NCI-H2081 (cell line): Measurements from ENCODE around the gene RGS6.

Source experiments
- DNase-seq, 2 experiments: peaks; one replicate each; lab custom pipeline; 2025; lab: John Stamatoyannopoulos, UW

RGS6 gene

DNA sequence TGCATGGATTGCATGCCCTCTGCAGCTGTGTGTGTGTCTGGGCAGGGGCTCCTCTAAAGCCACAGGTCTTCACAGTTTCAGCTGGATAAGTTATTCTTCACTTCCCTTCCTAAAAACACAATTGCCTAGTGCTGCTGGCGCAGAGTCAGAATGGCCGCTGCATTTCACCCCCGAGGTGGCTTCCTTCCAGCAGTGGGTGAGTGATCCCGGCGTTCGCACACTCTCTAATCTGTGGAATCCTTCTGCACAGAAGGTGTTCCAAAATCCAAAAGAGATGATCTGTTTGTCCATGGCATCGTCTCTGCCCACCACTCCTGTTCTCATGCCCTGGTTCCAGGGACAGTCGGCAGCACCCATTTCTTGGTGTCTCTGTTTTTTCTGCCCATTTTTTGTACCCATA is 620.9 kb downstream of the RGS6 start:
- DNase-seq: no peak

DNA sequence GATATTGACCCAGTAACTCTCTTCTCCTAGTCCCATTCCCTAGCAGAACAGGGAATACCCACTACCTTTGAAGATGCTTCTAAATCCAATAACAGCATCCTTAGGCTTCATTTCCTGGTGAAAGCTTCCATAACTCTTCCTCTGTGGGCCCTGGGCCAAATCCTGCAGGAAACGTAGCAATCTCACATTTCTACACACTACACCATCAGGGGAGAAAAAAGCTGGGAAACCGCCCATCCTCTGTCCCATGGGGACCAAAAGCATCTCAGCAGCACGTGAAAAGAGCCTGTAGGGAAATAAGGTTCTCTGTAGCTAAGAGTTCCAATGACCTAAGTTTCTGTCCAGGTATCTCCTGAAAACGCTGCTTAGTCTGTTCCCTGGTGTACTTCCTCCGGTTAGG is 621.4 kb downstream of the RGS6 start:
- DNase-seq: no peak

DNA sequence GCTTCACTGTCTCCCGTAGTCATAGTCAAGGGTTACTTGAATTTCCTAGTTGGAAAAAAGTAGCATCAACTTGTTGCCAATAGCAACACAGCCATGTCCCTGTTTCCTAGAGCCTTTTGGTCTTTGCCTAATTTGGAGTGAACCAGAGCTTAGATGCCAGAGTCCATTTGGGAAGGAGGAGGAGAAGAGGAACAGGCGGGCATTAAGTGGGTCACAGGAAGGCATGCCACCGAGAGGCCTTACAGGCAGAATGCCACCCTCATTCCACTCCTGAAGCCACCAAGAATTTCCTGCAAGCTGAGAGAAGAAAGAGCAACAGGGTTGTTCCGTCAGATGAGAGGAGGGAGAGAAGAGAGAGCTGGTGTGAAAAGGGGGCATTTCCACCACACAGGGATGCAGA is 622.2 kb downstream of the RGS6 start:
- DNase-seq: no peak

GRCh38 chr14:72554994-72555608 is 622.9 kb downstream of the RGS6 start:
- DNase-seq: no peak

GRCh38 chr14:72555609-72556000 is 623.4 kb downstream of the RGS6 start:
- no peak for DNase-seq

DNA sequence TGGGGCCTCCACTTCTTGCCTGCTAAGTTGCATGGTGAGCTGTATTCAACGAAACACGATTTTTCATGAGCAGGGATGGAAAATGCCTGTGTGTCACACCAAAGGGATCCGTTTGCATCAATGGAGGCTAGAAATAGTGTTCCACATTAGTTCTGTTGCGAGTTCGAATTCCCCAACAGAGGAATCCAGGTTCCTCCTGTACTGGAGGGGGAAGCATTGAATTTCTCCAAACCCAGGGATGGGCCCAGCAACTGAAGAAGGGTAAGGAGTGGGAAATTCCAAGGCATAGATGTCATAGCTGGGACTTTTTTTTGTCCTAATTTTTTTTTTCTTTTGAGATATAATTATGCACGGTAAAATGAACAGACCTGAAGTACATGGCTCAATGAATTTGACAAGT is 625.4 kb downstream of the RGS6 start:
- no peak for DNase-seq

GRCh38 chr14:72558721-72559120 is 626.5 kb downstream of the RGS6 start:
- DNase-seq: no peak

- no peak for DNase-seq
These were observed 627.0 kb downstream of the RGS6 start for GRCh38 chr14:72559202-72559601.

- no peak for DNase-seq
These were observed 627.5 kb downstream of the RGS6 start for GRCh38 chr14:72559669-72560255.

- no peak for DNase-seq
These were observed 628.1 kb downstream of the RGS6 start for GRCh38 chr14:72560331-72560730.

DNA sequence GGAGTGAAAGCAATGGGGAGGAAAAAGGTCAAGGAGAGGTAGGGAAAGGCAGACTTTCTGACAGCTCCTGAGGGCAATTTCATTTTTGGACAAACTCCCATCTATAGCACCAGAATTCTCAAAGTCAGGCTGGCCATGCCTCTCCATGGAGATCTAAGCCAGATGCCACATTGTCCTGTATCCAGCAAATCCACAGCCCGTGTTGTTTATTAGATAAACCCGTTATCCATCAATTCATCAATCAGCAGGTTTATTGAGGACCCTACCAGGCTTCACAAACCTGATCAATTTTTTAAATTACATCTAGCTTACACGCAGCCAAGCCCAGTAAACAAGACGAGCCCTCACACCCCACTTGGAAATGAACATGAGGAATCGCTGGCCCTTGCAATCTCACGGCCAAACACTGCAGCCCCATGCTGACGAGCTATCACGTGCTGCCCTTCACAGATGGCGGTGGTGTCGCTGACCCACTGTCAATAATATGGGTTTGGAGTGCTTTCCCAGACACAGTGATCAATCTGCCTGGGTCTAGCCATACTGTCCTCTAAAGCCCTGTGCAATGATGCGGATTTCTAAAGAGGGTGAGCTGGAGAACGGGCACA is 628.8 kb downstream of the RGS6 start:
- no peak for DNase-seq

GRCh38 chr14:72562300-72562699 is 630.1 kb downstream of the RGS6 start:
- DNase-seq: no peak

DNA sequence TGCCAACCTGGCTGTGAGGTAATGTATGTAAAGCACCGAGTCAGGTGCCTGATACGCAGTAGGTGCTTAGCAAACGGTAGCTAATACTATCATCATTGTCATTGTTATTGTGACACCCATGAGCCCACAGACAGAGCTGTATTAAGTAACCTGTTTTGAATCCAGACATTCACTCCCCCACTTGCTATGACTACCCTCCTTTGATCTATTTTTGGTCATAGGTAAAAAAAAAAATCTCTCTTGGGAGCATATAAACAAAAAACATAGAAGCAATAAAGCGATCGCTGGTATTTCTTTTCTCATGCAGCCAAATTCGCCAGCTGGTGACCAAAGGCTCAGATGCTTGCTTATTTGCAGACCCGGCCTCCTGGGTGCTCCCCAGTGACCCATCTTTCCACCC is 631.4 kb downstream of the RGS6 start:
- no peak for DNase-seq

DNA sequence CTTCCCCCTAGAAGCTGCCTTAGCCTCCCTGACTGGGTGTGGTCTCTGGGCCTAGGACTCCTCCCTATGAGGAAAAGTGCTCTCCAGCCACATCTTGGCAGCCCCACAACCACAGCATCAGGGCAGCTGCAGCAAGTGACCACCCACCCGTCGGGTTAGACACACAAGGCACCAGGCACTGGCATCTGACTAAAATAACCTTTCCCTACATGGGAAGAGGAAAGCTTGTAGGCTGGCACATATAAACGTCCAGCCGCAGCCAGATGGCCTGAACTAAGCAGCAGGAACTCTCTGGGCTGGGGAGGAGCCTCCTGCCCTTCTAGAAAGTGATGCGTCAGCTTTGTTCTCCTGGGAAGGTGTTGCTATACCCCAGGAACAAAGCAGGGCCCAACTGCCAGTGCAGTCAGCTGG is 632.9 kb downstream of the RGS6 start:
- no peak for DNase-seq

GRCh38 chr14:72565917-72566316 is 633.7 kb downstream of the RGS6 start:
- DNase-seq: no peak

DNA sequence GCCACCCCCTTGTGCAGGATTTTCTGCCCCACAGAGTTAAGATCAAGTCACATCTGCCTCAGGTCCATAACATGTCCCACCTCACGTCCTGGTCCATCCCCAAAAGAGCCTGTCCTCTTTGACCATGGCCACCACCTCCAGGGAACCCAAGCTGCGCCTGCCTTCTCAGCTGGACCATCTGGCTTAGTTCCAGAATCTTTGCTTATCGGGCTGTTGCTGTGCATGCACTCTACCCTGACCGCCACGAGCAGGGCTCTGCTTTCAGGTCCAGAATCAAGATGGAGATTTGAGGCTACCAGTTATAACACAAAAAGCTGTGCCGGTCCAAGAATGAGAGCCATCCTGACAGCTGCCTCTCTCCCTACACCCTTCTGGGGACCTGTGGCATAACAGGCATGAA is 635.0 kb downstream of the RGS6 start:
- DNase-seq: no peak

DNA sequence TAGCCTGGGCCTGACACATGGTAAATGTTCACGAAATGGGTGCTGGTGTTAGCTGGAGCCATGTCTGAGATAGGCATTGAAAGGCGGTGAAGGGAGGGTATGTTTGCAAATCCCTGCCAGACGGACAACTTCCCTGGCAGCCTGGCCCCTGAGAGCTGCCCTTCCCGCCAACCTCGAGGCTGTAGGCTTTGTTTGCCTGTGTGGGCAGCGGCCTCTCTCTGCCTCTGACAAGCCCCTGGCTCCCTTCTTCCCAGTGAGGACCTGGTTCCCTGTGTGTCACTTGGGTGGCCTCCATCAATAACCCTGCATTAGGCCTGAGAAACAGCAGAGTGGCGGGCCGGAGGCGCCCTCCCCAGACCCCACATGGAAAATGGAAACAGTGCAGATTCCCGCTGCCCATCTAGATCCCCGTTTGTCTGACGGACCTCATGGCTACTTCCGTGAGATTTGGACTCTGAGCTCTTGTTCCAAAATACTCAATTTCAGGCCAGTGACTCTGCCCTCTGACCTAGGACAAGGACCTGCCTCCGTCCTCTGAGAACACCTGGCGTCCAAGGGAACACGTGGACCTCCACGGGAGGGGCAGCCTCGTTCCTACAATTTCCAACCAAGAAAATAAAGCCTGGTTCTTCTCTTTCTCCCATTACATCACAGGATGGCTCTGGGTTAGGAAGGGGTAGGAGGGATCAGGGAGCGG is 636.2 kb downstream of the RGS6 start:
- no peak for DNase-seq

DNA sequence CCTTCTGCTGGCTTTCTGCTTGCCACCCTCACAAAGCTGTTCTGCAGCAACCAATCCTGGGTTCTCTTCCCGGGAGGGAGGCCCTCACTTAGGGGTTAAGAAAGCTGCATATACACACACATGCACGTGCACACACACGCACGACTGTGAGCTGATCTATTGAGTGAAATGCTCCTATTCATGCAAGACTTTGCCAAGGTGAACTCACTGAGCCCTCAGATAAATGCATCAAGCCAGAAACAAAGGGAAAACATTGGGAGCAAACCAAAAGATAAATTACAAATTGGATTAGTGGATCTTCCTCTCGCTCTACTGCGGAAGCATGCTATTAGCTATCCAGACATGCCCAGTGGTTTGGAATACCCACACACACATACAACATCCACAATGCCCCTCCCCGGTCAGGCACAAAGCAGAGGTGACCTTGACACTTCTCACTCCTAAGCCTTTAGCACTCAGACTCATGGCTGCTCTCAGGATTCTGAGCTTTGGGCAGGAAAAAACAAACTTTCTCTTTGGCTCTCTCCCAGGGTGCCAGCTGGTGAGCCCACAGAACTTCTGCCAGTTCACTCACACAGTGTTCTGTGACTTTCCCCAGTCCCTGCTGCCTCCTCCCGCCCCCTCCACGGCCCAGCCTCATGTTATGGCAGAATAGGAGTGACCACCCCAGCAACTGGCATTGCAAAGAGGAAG is 641.6 kb downstream of the RGS6 start:
- DNase-seq: no peak

GRCh38 chr14:72574715-72575114 is 642.5 kb downstream of the RGS6 start:
- no peak for DNase-seq

DNA sequence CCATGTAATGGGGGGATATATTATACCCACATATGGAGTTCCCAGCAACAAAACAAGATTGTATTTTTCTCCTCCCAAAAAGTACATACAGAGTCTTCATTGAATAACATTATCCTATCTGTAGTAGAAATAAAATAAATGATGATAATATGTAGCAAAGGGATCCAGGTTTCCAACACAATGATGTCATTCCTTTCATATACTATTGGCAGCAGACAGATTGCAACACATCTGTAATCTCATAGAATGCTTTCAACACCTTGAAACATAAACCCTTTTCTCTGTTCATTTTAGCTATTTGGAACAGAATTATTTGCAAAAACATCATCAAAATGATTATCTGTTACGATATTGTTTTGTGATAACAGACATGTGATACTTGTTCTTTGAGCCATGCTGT is 644.0 kb downstream of the RGS6 start:
- no peak for DNase-seq

DNA sequence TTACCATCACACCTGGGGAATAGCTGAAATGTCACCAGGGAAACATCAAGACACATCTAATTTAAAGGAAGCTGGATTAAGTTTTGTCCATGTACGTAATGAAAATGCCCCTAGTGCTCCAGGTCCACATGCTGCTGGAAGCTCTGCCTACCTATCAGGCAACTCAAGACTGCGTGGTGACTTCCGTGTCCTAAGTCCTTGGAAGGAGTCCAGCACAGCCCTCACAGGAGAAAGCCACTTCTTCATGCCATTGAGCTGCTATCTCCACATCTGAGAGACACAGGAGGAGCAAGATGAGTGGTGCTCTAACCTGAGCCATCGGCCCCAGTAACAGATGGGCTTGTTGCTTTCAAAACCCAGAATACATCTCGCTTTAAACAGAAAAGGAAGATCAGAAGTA is 645.3 kb downstream of the RGS6 start:
- DNase-seq: no peak

DNA sequence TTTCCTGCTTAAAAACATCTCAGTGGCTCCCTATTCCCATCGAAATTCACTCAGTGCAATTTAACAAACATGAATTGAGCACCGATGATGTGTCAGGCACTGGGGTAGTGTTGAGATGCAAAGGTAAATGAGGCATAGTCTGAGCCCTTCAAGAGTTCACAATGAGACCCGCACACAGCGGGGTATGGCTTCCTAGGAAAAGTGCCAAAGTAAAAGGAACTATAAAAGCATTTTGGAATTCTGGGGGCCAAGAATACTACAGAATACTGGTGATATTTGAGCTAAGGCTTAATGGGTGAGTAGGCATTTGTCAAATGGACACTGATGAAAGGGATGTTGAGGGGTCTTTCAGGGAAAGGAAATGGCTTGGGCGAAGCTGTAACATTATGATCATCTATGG is 646.3 kb downstream of the RGS6 start:
- no peak for DNase-seq

DNA sequence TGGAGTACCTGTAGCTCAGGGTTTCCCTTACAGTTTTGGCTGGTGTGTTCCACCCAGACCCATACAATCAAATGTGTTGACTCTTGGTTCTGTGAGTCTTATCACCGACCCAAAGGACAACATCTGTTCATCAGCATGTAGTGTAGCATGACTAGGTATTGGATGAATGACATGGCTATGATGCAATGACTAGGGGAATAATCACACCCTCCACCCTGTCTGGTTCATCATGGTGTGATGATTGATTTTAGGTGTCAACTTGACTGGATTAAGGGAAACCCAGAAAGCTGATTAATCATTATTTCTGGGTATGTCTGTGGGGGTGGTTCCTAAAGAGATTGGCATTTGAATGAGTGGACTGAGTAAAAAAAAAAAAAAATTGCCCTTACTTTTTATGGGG is 650.4 kb downstream of the RGS6 start:
- no peak for DNase-seq
